SJSA1 (cell line): ENCODE results near the gene TCAP. TPM values are rescaled to one million over a fixed set of nuclear protein-coding genes. Genes with fewer than 3 reads are reported as not detected.
"Not testable (repeated sequence)": the region's sequence is repeated elsewhere in the genome, so short reads cannot be mapped to it uniquely, and the experiment has no call there.

Source experiments
- DNase-seq, 2 experiments: peaks; one replicate each; pipeline ENCODE4 v3.0.0-alpha.2; 2015 to 2020; ENCODE audit warnings: low spot score in 2 of 2, low read depth in 1 of 2
- H3K27ac ChIP-seq: fragments of 250-450 bp; sonication (Bioruptor Pico); 2 replicates; pipeline ENCODE4 v1.5.1; 2020; ENCODE audit warnings: mild to moderate bottlenecking, moderate library complexity
- H3K27me3 ChIP-seq: fragments of 250-450 bp; sonication (Bioruptor Pico); replicated peaks from 2 replicates; pipeline ENCODE4 v1.5.1; 2020; ENCODE audit warnings: mild to moderate bottlenecking, moderate library complexity
- H3K36me3 ChIP-seq: fragments of 250-450 bp; sonication (Bioruptor Pico); 2 replicates; pipeline ENCODE4 v1.5.1; 2020; ENCODE audit warnings: mild to moderate bottlenecking
- H3K4me1 ChIP-seq: fragments of 250-450 bp; sonication (Bioruptor Pico); replicated peaks from 2 replicates; pipeline ENCODE4 v1.6.1; 2021; ENCODE audit warnings: mild to moderate bottlenecking
- H3K4me3 ChIP-seq: fragments of 250-450 bp; sonication (Bioruptor Pico); 2 replicates; pipeline ENCODE4 v1.5.1; 2020; ENCODE audit warnings: mild to moderate bottlenecking
- H3K9me3 ChIP-seq: fragments of 250-450 bp; sonication (Bioruptor Pico); replicated peaks from 2 replicates; pipeline ENCODE4 v1.5.1; 2020; ENCODE audit warnings: mild to moderate bottlenecking
- total RNA-seq: library from RNA; depleted of rRNA; stranded (reverse); fragments of >200 nt; shearing (Covaris generic); gene quantifications from 2 replicates; pipeline ENCODE4 v1.2.3, GENCODE V29; 2014

TCAP gene
- total RNA-seq, 1 experiment from 2014 or later: 0.11 TPM

DNA sequence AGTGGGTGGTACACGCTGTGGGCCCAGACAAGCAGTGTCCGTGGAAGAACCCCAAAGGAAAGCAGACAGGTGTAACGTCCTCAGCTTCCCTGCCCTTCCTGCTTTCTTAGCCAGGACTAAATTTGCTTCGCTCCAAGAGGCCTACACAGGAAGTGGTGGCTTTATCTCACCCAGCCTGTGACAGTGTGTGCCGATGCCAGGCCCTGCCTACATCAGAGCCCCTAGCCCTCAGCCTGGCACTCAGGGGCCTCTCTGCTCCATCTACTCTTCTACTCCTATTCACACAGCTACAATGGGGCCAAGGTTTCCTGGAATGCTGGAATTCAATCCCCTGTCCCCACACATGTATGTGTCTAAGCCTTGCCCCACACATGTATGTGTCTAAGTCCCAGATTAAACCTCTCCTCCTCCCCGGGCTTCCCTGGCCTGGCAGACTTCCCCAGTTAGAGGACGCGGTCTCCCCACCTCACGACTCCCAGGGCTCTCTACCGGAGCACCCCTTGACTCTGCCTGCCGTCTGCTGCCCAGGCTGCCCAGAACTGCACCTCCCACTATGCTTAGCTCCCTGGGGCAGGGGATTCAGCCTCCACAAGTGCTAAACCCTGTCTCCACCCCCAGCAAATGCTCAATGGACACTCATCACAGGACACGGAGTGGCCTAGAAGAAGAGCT is 14.5 kb downstream of the TCAP start:
- Histone ChIP-seq H3K4me3 (no peak overlapping the region), H3K9me3 (no peaks in the 10 kb centered on the region), H3K27me3 (no peaks in the 10 kb centered on the region), H3K36me3 (0 out of 2 replicates have a peak, but pooled peaks cover 3% of the 10 kb centered on the region), H3K4me1 (no peaks in the 10 kb centered on the region), H3K27ac (no peak overlapping the region)
- no peak for DNase-seq

DNA sequence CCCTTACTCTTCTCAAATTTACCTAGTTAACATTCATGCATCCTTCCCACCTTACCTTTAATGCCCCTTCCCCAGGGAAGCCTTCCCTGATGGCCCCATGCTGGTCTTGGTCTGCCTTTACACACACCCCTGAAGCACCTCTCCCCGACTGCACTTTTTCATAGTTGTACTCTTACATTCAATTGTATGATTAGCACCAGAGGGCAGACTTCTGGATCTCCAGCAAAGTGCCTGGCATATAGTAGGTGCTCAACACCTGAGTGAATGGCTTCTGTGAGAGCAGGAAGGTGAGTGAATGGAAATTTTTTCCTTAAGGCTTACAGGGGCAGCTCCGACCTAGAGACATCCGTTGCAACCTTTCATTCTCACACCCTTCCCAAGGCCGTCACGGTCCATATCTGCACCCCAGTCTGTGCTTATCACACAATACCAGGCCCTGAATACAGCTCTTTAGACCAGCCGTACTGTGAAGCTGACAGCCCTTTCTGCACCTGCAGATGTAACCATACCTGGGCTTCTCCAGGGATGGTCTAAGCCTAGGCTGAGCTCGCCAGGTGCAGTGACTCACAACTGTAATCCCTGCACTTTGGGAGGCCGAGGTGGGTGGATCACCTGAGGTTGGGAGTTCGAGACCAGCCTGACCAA is 18.3 kb downstream of the TCAP start:
- H3K36me3 ChIP-seq: no peaks in the 10 kb centered on the region
- no peak for DNase-seq
- peaks cover 3% of the 10 kb centered on the region; the same call in 1 of the 2 replicates for H3K4me1 ChIP-seq
- H3K4me3 ChIP-seq: no peak overlapping the region
- no peaks in the 10 kb centered on the region for H3K27me3 ChIP-seq
- H3K9me3 ChIP-seq: no peaks in the 10 kb centered on the region
- no peak overlapping the region for H3K27ac ChIP-seq

DNA sequence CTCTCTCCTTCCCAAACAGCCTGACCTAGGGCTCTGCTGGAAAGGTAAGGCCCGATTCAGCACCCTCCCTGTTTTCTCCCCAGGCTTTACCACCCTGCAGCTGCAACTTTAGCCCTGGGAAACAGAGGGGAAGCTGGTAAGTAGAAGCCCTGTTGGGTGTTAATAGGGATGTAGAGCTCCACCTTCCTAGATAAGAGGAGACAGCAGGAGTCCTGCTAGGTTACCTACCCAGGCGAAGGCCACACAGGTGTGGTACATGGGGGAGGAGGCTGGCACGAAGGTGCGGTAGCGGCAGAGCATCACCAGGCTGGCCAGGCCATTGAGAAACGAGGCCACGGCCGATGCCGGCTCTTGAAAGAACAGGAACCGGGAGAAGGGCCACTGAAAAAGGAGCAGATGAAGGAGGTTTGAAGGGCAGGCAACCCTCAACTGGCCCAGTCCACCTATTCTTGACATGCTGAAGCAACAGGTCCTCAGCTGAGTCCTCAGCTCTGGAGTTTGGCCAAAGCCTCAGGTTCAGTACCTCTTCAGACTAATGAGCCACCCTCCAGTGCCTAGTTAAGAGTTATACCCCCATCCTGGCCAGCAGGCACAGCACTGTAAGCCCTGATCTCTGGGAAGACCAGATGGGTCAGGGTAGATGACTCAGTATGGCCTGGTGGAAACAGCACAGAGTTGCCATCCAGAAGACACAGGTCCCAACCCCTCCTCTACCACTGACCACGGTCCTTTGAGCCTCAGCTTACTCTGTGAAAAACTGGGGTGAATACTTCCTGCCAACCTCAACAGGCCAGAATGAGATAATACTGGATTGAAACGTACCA is 19.4 kb downstream of the TCAP start:
- Histone ChIP-seq H3K36me3 (no peaks in the 10 kb centered on the region), H3K27ac (no peak overlapping the region), H3K27me3 (no peaks in the 10 kb centered on the region), H3K9me3 (no peaks in the 10 kb centered on the region), H3K4me1 (peaks cover 9% of the 10 kb centered on the region; the same call in 1 of the 2 replicates), H3K4me3 (no peak overlapping the region)
- no peak for DNase-seq

DNA sequence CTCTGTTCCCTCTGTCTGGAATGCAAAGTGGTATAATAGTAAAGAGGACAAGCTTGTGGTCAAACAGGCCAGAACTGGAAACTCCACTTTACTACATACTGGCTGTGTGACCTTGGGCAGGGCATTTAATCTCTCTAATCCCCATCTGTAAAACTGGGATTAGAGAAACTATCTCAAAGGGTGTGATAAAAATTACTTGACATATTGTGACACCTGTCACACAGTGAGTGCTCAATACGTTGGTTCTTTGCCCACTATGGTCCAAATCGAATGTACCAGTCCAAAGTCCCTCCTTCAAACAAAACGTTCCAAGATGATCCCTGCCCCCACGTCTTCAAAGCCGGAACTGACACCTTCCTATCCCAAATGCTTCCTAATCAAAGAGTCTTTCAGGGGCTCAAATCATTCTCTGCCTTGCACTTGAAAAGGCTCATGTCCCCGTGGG is 22.0 kb downstream of the TCAP start:
- H3K4me1 ChIP-seq: peaks cover 9% of the 10 kb centered on the region; the same call in 1 of the 2 replicates
- no peak for DNase-seq
- H3K27me3 ChIP-seq: no peaks in the 10 kb centered on the region
- no peak overlapping the region for H3K27ac ChIP-seq
- no peaks in the 10 kb centered on the region for H3K36me3 ChIP-seq
- H3K9me3 ChIP-seq: no peaks in the 10 kb centered on the region
- peak overlapping the region; percentile 46 for H3K4me3 ChIP-seq

DNA sequence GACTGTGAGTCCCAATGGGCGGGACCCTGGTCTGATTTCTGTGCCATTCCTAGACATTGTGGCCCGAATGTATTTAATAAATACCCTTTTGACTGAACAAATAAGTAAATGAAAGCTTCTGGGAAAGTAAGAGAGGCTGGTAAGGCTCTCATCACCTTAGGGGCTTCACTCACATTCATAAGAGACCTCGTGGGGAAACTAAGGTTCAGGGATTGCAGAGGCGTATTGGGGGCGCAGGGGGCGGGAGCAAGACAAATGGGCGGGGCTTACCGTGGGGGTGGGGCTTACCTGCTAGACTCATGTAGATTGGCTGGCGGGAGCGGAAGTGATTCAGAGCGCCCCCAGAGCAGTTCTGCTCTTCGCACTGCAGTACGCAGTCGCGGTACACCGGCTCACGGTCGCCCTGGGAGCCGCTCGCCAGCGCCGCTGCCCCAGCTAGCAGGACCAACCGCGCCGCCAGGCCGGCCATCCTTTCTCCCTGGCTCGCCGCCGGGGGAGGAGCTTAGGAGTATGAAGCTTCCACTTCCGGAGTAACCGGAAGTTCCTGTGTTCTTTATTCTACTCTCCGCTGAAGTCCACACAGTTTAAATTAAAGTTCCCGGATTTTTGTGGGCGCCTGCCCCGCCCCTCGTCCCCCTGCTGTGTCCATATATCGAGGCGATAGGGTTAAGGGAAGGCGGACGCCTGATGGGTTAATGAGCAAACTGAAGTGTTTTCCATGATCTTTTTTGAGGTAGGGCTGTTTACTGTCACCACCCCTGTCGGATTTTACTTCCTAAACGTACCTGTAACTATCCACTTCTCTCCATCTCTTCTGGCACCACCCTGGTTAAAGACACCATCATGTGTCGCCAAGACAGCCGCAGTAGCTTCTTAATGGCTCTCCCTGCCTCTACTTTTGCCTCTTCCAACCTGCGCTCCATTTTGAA is 22.7 kb downstream of the TCAP start, which contains the start of gene PGAP3:
PGAP3 (minus strand) TSS at position 512 of the 929 bp plus-strand sequence; CDS start at position 469, 43 bp downstream.
- H3K36me3 ChIP-seq: no peaks in the 10 kb centered on the region
- H3K27ac ChIP-seq: peak within 1 kb of the TSS; percentile 79
- no peaks in the 10 kb centered on the region for H3K9me3 ChIP-seq
- no peaks in the 10 kb centered on the region for H3K27me3 ChIP-seq
- peak within 1 kb of the TSS; percentile 46 for H3K4me3 ChIP-seq
- DNase-seq: peak; percentile 92 to 95
- H3K4me1 ChIP-seq: peaks cover 9% of the 10 kb centered on the region; the same call in 1 of the 2 replicates

DNA sequence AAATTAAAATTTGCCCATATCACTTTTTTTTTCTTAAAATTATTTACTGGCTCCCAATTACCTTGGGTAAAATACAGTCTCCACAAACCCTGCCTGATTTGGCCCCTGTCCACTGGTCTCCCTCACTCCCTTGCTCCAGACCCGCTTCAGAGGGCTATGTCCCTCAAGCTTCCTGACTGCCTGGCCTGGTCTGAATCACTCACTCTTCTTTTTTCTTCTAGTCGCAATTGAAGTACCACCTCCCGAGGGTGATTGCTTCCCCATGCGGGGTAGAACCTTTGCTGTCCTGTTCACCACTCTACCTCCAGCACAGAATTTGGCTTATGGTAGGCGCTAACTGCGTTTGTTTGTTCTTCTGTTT is 23.3 kb downstream of the TCAP start:
- no peaks in the 10 kb centered on the region for H3K27me3 ChIP-seq
- H3K9me3 ChIP-seq: no peaks in the 10 kb centered on the region
- peaks cover 9% of the 10 kb centered on the region; the same call in 1 of the 2 replicates for H3K4me1 ChIP-seq
- no peak for DNase-seq
- H3K36me3 ChIP-seq: no peaks in the 10 kb centered on the region
- H3K4me3 ChIP-seq: peak overlapping the region; percentile 46
- H3K27ac ChIP-seq: no peak overlapping the region

DNA sequence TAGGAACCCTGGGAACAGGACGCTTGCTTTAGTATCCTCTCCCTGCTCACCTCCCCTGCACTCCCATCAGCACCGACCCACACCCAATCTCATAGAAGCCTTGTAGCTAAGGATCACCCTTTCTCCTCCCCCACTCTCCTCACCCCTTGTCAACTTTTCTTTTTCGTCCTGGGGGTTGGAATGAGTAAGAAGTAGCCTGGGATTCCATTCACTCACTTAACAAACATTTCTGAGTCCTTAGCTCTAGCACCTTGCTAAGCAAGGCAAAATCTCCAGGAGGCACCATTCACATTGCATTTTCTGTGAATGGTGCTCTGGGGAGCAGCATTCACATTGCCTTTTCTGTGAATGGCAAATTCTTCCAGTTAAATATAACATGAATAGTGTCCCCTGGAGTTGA is 23.8 kb downstream of the TCAP start:
- peak overlapping the region; percentile 46 for H3K4me3 ChIP-seq
- DNase-seq: no peak
- no peak overlapping the region for H3K27ac ChIP-seq
- H3K9me3 ChIP-seq: no peaks in the 10 kb centered on the region
- no peaks in the 10 kb centered on the region for H3K27me3 ChIP-seq
- H3K4me1 ChIP-seq: peaks cover 9% of the 10 kb centered on the region; the same call in 1 of the 2 replicates
- H3K36me3 ChIP-seq: no peaks in the 10 kb centered on the region

DNA sequence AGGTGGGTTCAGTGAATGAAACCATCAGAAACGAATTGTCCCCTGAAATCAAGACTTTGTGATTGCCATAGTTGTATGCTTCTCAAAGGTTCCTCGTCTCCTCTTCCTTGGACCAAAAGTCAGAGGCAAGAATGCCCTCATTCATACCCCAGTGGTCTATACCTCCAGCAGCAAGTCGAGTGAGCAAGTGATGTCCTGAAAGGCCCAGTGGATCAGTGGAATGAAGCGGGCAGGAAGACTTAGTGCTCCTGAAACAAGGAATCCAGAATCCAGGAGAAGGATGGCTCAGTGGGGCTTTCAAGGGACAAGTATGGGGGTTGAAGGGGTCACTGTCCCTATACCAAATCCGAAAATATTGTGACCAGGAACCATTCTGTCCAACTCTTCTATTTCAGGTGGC is 29.4 kb downstream of the TCAP start:
- Histone ChIP-seq H3K36me3 (no peaks in the 10 kb centered on the region), H3K27me3 (no peaks in the 10 kb centered on the region), H3K4me3 (no peak overlapping the region), H3K27ac (no peak overlapping the region), H3K4me1 (peaks cover 7% of the 10 kb centered on the region; the same call in 1 of the 2 replicates), H3K9me3 (no peaks in the 10 kb centered on the region)
- DNase-seq: no peak

DNA sequence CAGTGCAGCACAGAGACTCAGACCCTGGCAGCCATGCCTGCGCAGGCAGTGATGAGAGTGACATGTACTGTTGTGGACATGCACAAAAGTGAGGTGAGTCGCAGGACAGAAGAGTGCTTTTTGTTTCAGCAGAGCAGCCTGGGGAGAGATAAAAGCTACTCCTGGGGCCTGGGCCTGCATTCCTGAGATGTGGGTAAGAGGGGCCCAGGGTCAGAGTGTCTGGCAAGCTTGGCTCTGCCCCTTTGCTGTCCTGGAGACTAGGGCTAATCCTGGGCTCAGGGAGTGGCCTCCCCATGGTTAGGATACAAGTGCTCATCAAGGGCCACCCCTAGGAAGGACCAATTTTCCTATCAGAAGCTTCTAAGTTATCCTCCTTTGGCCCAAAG is 29.9 kb downstream of the TCAP start:
- Histone ChIP-seq H3K27ac (no peak overlapping the region), H3K4me1 (peaks cover 8% of the 10 kb centered on the region; the same call in 1 of the 2 replicates), H3K36me3 (peaks cover under 1% of the 10 kb centered on the region; the same call in 1 of the 2 replicates), H3K27me3 (no peaks in the 10 kb centered on the region), H3K9me3 (no peaks in the 10 kb centered on the region), H3K4me3 (no peak overlapping the region)
- DNase-seq: no peak

DNA sequence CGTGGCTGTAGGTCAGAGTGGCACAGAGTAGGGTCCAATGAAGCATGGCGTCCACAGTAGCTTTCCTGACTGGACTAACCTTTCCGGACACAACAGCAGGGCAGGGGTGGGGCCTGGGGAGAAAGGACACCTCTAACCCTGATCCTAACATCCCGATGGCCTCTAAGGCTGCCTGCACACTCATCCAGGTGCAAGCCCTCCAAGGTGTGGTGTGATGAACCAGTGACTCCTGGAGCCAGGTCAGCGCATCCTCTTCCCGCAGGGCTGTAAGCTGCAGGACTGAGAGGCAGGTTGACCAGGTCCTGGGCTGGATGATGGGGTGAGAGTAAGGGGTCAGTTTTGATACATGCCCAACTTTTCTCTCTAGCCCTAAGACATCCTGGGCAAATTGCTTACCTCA is 31.6 kb downstream of the TCAP start:
- no peaks in the 10 kb centered on the region for H3K27me3 ChIP-seq
- no peaks in the 10 kb centered on the region for H3K9me3 ChIP-seq
- no peak overlapping the region for H3K27ac ChIP-seq
- no peak overlapping the region for H3K4me3 ChIP-seq
- no peak for DNase-seq
- peaks cover 16% of the 10 kb centered on the region for H3K4me1 ChIP-seq
- peaks cover 4% of the 10 kb centered on the region; the same call in 1 of the 2 replicates for H3K36me3 ChIP-seq

DNA sequence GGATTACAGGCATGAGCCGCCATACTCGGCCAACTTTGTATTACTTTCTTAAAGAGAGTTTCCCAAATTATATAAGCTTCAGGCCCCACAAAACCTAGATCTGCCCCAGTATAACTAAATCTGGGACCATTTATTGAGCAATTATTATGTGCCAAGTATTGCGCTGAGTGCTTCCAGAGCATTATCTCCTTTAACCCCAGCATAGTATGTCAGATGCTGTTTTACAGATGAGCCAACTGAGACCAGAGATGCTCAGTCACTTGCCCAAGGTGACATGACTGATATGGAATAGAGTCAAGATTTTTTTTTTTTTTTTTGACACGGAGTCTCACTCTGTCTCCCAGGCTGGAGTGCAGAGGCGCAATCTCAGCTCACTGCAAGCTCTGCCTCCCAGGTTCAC is 32.8 kb downstream of the TCAP start:
- H3K27me3 ChIP-seq: no peaks in the 10 kb centered on the region
- DNase-seq: no peak
- H3K4me3 ChIP-seq: no peak overlapping the region
- H3K4me1 ChIP-seq: peaks cover 18% of the 10 kb centered on the region
- no peaks in the 10 kb centered on the region for H3K9me3 ChIP-seq
- peaks cover 4% of the 10 kb centered on the region; the same call in 1 of the 2 replicates for H3K36me3 ChIP-seq
- H3K27ac ChIP-seq: no peak overlapping the region

DNA sequence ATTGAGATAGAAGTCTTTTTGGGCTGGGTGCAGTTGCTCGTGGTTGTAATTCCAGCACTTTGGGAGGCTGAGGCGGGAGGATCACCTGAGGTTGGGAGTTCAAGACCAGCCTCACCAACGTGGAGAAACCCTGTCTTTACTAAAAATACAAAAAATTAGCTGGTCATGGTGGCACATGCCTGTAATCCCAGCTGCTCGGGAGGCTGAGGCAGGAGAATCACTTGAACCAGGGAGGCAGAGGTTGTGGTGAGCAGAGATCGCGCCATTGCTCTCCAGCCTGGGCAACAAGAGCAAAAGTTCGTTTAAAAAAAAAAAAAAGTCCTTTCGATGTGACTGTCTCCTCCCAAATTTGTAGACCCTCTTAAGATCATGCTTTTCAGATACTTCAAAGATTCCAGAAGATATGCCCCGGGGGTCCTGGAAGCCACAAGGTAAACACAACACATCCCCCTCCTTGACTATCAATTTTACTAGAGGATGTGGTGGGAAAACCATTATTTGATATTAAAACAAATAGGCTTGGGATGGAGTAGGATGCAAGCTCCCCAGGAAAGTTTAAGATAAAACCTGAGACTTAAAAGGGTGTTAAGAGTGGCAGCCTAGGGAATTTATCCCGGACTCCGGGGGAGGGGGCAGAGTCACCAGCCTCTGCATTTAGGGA is 34.1 kb downstream of the TCAP start:
- not testable (repeated sequence) for H3K27me3 ChIP-seq, DNase-seq, H3K36me3 ChIP-seq, H3K9me3 ChIP-seq
- H3K27ac ChIP-seq: peak overlapping the region; percentile 39; the same call in 1 of the 2 replicates
- H3K4me3 ChIP-seq: peak overlapping the region; percentile 77
- peaks cover 18% of the 10 kb centered on the region for H3K4me1 ChIP-seq
